ENCODE results near the gene CDKAL1. TPM values are rescaled to one million over a fixed set of nuclear protein-coding genes. Genes with fewer than 3 reads are reported as not detected.

CDKAL1 gene
- total RNA-seq, 1 donor from 2014 or later, result 9.6 TPM

GRCh38 chr6:21046276-21046675 is 512.0 kb downstream of the CDKAL1 start:
- peaks cover 33% of the 10 kb centered on the region for H3K4me1 Mint-ChIP-seq (ENCODE audit: low read depth)
- H3K9me3 Mint-ChIP-seq (ENCODE audit: low read depth), result no peaks in the 10 kb centered on the region
- peak overlapping the region; percentile 75 for H3K27ac Mint-ChIP-seq (ENCODE audit: unreplicated experiment)
- no peak for DNase-seq (ENCODE audit: low spot score)
- no peak overlapping the region for H3K4me3 Mint-ChIP-seq (ENCODE audit: unreplicated experiment)
- TF ChIP-seq CTCF (IDR thresholded peaks at IDR 0.05), result no peak
- H3K27me3 Mint-ChIP-seq (ENCODE audit: low read depth), result no peaks in the 10 kb centered on the region
- no peaks in the 10 kb centered on the region for H3K36me3 Mint-ChIP-seq (ENCODE audit: low read depth)

GRCh38 chr6:21048047-21048446 is 513.8 kb downstream of the CDKAL1 start:
- Mint-ChIP-seq H3K9me3 (ENCODE audit: low read depth) (no peaks in the 10 kb centered on the region), H3K27me3 (ENCODE audit: low read depth) (no peaks in the 10 kb centered on the region), H3K36me3 (ENCODE audit: low read depth) (no peaks in the 10 kb centered on the region), H3K4me3 (ENCODE audit: unreplicated experiment) (no peak overlapping the region), H3K27ac (ENCODE audit: unreplicated experiment) (no peak overlapping the region), H3K4me1 (ENCODE audit: low read depth) (peaks cover 33% of the 10 kb centered on the region)
- DNase-seq (ENCODE audit: low spot score), result no peak
- TF ChIP-seq CTCF (IDR thresholded peaks at IDR 0.05), result no peak

GRCh38 chr6:21049148-21049547 is 514.9 kb downstream of the CDKAL1 start:
- no peak for DNase-seq (ENCODE audit: low spot score)
- H3K4me1 Mint-ChIP-seq (ENCODE audit: low read depth), result peaks cover 30% of the 10 kb centered on the region
- H3K36me3 Mint-ChIP-seq (ENCODE audit: low read depth), result no peaks in the 10 kb centered on the region
- TF ChIP-seq CTCF (IDR thresholded peaks at IDR 0.05), result no peak
- peaks cover 3% of the 10 kb centered on the region for H3K9me3 Mint-ChIP-seq (ENCODE audit: low read depth)
- H3K27me3 Mint-ChIP-seq (ENCODE audit: low read depth), result no peaks in the 10 kb centered on the region
- H3K27ac Mint-ChIP-seq (ENCODE audit: unreplicated experiment), result no peak overlapping the region
- H3K4me3 Mint-ChIP-seq (ENCODE audit: unreplicated experiment), result no peak overlapping the region

- no peak for DNase-seq (ENCODE audit: low spot score)
- Mint-ChIP-seq H3K27ac (ENCODE audit: unreplicated experiment) (no peak overlapping the region), H3K4me3 (ENCODE audit: unreplicated experiment) (no peak overlapping the region), H3K9me3 (ENCODE audit: low read depth) (peaks cover 3% of the 10 kb centered on the region), H3K27me3 (ENCODE audit: low read depth) (no peaks in the 10 kb centered on the region), H3K4me1 (ENCODE audit: low read depth) (peaks cover 29% of the 10 kb centered on the region), H3K36me3 (ENCODE audit: low read depth) (no peaks in the 10 kb centered on the region)
- no peak for TF ChIP-seq CTCF (IDR thresholded peaks at IDR 0.05)
These were observed 515.3 kb downstream of the CDKAL1 start for GRCh38 chr6:21049572-21049971.

GRCh38 chr6:21050935-21051334 is 516.7 kb downstream of the CDKAL1 start:
- Mint-ChIP-seq H3K27me3 (ENCODE audit: low read depth) (no peaks in the 10 kb centered on the region), H3K27ac (ENCODE audit: unreplicated experiment) (no peak overlapping the region), H3K36me3 (ENCODE audit: low read depth) (no peaks in the 10 kb centered on the region), H3K4me1 (ENCODE audit: low read depth) (peaks cover 21% of the 10 kb centered on the region), H3K4me3 (ENCODE audit: unreplicated experiment) (no peak overlapping the region), H3K9me3 (ENCODE audit: low read depth) (peaks cover 3% of the 10 kb centered on the region)
- no peak for DNase-seq (ENCODE audit: low spot score)
- TF ChIP-seq CTCF (IDR thresholded peaks at IDR 0.05), result no peak
